ENCODE data around the gene EFNA5.

DNA sequence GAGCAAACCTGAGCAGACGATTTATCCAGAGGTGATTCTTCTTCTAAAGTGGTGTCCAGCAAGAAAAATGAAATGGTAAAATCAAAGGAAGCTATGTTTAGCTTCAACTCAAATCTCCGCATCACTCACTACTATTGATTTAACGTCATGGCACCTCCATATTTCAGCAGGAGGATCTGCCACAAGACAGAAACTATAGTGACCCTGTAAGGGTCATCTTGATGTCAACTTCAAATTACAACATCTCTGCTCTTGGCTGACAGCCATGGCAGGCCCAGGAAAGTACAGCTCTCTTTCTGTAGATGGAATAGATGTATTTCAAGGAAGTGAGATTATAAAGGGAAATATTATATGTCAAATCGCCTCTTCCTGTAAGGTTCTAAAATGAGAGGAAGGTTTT lies 10.1 kb upstream of the EFNA5 start:
- TF ChIP-seq ZNF274 (IDR thresholded peaks at IDR 0.05; ENCODE audit: low read depth, low read length) (no peak), SUZ12 (IDR thresholded peaks at IDR 0.05; ENCODE audit: extremely low read depth, insufficient read depth, insufficient read length) (no peak), YY1 (IDR thresholded peaks at IDR 0.05; ENCODE audit: insufficient read depth, insufficient read length) (no peak)

Measured in NT2/D1 (cell line).